WTC11 (cell line): ENCODE measurements around the gene PEX26. TPM values are rescaled to one million over a fixed set of nuclear protein-coding genes. Genes with fewer than 3 reads are reported as not detected.

Source experiments
- ATAC-seq: fragments of 200-7000 bp; cut with Tn5 transposase; 2 replicates; pipeline ENCODE4 v1.10.0; 2021; ENCODE audit warnings: mild to moderate bottlenecking, moderate library complexity
- CTCF ChIA-PET: fragments of 300-600 bp; sonication (Branson Sonifier 250); formaldehyde crosslinking; loops from one replicate; lab custom pipeline; 2021; ENCODE audit warnings: antibody characterized with exemption; lab: Charles Lee
- POLR2A ChIA-PET: fragments of 350-600 bp; sonication (Branson Sonifier 250); formaldehyde crosslinking; loops from one replicate; lab custom pipeline; 2021; ENCODE audit warnings: antibody characterized with exemption; lab: Charles Lee
- DNase-seq: peaks from one replicate; pipeline ENCODE4 v3.0.0; 2021; ENCODE audit warnings: low spot score
- H3K27ac Mint-ChIP-seq: 2 replicates; pipeline ENCODE4 v1.8.0; 2021; ENCODE audit warnings: mixed read lengths
- H3K27me3 Mint-ChIP-seq: 2 replicates; pipeline ENCODE4 v1.8.0; 2021; ENCODE audit warnings: low read depth, mild to moderate bottlenecking, moderate library complexity, mixed read lengths
- H3K36me3 Mint-ChIP-seq: 2 replicates; pipeline ENCODE4 v1.8.0; 2021; ENCODE audit warnings: mixed read lengths
- H3K4me1 Mint-ChIP-seq: 2 replicates; pipeline ENCODE4 v1.8.0; 2022; ENCODE audit warnings: mixed read lengths
- H3K4me3 Mint-ChIP-seq: 2 replicates; pipeline ENCODE4 v1.8.0; 2021; ENCODE audit warnings: mild to moderate bottlenecking, moderate library complexity, mixed read lengths
- H3K9me3 Mint-ChIP-seq: 2 replicates; pipeline ENCODE4 v1.8.0; 2021; ENCODE audit warnings: mixed read lengths
- E2F1 ChIP-seq: sonication (generic); formaldehyde crosslinking; IDR thresholded peaks from 2 replicates; pipeline ENCODE4 v1.8.0; 2022; ENCODE audit warnings: mild to moderate bottlenecking, missing genetic modification reagents
- FOXK1 ChIP-seq: sonication (generic); formaldehyde crosslinking; IDR thresholded peaks from 2 replicates; pipeline ENCODE4 v1.8.0; 2022; ENCODE audit warnings: mild to moderate bottlenecking, moderate library complexity, missing genetic modification reagents
- GRHL2 ChIP-seq: fragments of 250-450 bp; sonication (Bioruptor Pico); IDR thresholded peaks from 2 replicates; pipeline ENCODE4 v1.8.0; 2022; ENCODE audit warnings: mild to moderate bottlenecking, moderate library complexity; ENCODE audit not compliant: insufficient replicate concordance, severe bottlenecking
- HMGA2 ChIP-seq: fragments of 250-450 bp; sonication (Bioruptor Pico); IDR thresholded peaks from 2 replicates; pipeline ENCODE4 v1.4.0; 2021; ENCODE audit warnings: mild to moderate bottlenecking, moderate library complexity
- IRF2 ChIP-seq: sonication (generic); formaldehyde crosslinking; IDR thresholded peaks from 2 replicates; pipeline ENCODE4 v1.8.0; 2022; ENCODE audit warnings: low read depth, missing genetic modification reagents, borderline replicate concordance
- JAZF1 ChIP-seq: fragments of 250-450 bp; sonication (Bioruptor Pico); IDR thresholded peaks from 2 replicates; pipeline ENCODE4 v1.9.0; 2021; ENCODE audit warnings: moderate library complexity, mild to moderate bottlenecking, inconsistent platforms
- JUN ChIP-seq: sonication (generic); formaldehyde crosslinking; IDR thresholded peaks from 2 replicates; pipeline ENCODE4 v1.8.0; 2023; ENCODE audit warnings: mild to moderate bottlenecking, missing genetic modification reagents
- KAT7 ChIP-seq: sonication (generic); formaldehyde crosslinking; IDR thresholded peaks from 2 replicates; pipeline ENCODE4 v1.8.1; 2023; ENCODE audit warnings: missing genetic modification reagents, mild to moderate bottlenecking, borderline replicate concordance
- RELA ChIP-seq: sonication (generic); formaldehyde crosslinking; IDR thresholded peaks from 2 replicates; pipeline ENCODE4 v1.8.1; 2022; ENCODE audit warnings: missing genetic modification reagents, mild to moderate bottlenecking, borderline replicate concordance
- SMAD3 ChIP-seq: sonication (generic); formaldehyde crosslinking; IDR thresholded peaks from 2 replicates; pipeline ENCODE4 v1.8.0; 2022; ENCODE audit warnings: missing genetic modification reagents, mild to moderate bottlenecking, borderline replicate concordance
- SMAD4 ChIP-seq: sonication (generic); formaldehyde crosslinking; IDR thresholded peaks from 2 replicates; pipeline ENCODE4 v1.8.0; 2022; ENCODE audit warnings: mild to moderate bottlenecking, missing genetic modification reagents
- SOX15 ChIP-seq: fragments of 250-450 bp; sonication (Bioruptor Pico); IDR thresholded peaks from 2 replicates; pipeline ENCODE4 v1.9.0; 2021; ENCODE audit warnings: mild to moderate bottlenecking
- TCF7 ChIP-seq: sonication (generic); formaldehyde crosslinking; IDR thresholded peaks from 2 replicates; pipeline ENCODE4 v1.8.0; 2022; ENCODE audit warnings: mild to moderate bottlenecking, low read depth, missing genetic modification reagents, moderate library complexity
- ZBTB21 ChIP-seq: sonication (generic); formaldehyde crosslinking; IDR thresholded peaks from 2 replicates; pipeline ENCODE4 v1.8.1; 2023; ENCODE audit warnings: mild to moderate bottlenecking, missing genetic modification reagents, borderline replicate concordance
- ZNF232 ChIP-seq: sonication (generic); formaldehyde crosslinking; IDR thresholded peaks from 2 replicates; pipeline ENCODE4 v1.8.0; 2022; ENCODE audit warnings: mild to moderate bottlenecking, missing genetic modification reagents
- ZNF263 ChIP-seq: sonication (generic); formaldehyde crosslinking; IDR thresholded peaks from 2 replicates; pipeline ENCODE4 v1.8.1; 2022; ENCODE audit warnings: low read depth, mild to moderate bottlenecking, moderate library complexity, missing genetic modification reagents
- ZNF396 ChIP-seq: fragments of 250-450 bp; sonication (Bioruptor Pico); IDR thresholded peaks from 2 replicates; pipeline ENCODE4 v1.8.0; 2021; ENCODE audit warnings: mild to moderate bottlenecking, moderate library complexity, borderline replicate concordance
- ZNF671 ChIP-seq: fragments of 250-450 bp; sonication (Bioruptor Pico); IDR thresholded peaks from 2 replicates; pipeline ENCODE4 v1.8.0; 2021; ENCODE audit warnings: mild to moderate bottlenecking
- total RNA-seq: library from RNA; stranded (reverse); gene quantifications from 3 replicates; pipeline ENCODE4 v1.2.3, GENCODE V29; 2021
- TF ChIP-seq, protein P1 (sequence below): sonication (generic); formaldehyde crosslinking; IDR thresholded peaks from 2 replicates; pipeline ENCODE4 v1.8.0; 2022; ENCODE audit warnings: missing genetic modification reagents
- TF ChIP-seq, protein P2 (sequence below): sonication (generic); formaldehyde crosslinking; conservative IDR thresholded peaks from 2 replicates; pipeline ENCODE4 v1.8.1; 2023; ENCODE audit warnings: mild to moderate bottlenecking, low read depth, missing genetic modification reagents, moderate library complexity
- TF ChIP-seq, protein P3 (sequence below): sonication (generic); formaldehyde crosslinking; IDR thresholded peaks from 2 replicates; pipeline ENCODE4 v1.8.1; 2022; ENCODE audit warnings: missing genetic modification reagents, borderline replicate concordance
- TF ChIP-seq, protein P4 (sequence below): sonication (generic); formaldehyde crosslinking; conservative IDR thresholded peaks from 2 replicates; pipeline ENCODE4 v1.8.1; 2022; ENCODE audit warnings: mild to moderate bottlenecking, missing genetic modification reagents
- TF ChIP-seq, protein P5 (sequence below): sonication (generic); formaldehyde crosslinking; IDR thresholded peaks from 2 replicates; pipeline ENCODE4 v1.8.1; 2023; ENCODE audit warnings: mild to moderate bottlenecking, missing genetic modification reagents, moderate library complexity

PEX26 gene
- total RNA-seq, 1 experiment from 2014 or later = 52.3 TPM

- TF ChIP-seq SOX15 (CRISPR knock-in tag) = no peak
- TF ChIP-seq JUN (CRISPR knock-in tag) = no peak
- TF ChIP-seq SMAD3 (CRISPR knock-in tag) = no peak
- no peak for TF ChIP-seq ZNF232 (CRISPR knock-in tag)
- TF ChIP-seq ZNF263 (CRISPR knock-in tag) = no peak
- TF ChIP-seq ZNF396 (CRISPR knock-in tag) = no peak
- no peak for TF ChIP-seq FOXK1 (CRISPR knock-in tag)
- TF ChIP-seq, protein P1, sequence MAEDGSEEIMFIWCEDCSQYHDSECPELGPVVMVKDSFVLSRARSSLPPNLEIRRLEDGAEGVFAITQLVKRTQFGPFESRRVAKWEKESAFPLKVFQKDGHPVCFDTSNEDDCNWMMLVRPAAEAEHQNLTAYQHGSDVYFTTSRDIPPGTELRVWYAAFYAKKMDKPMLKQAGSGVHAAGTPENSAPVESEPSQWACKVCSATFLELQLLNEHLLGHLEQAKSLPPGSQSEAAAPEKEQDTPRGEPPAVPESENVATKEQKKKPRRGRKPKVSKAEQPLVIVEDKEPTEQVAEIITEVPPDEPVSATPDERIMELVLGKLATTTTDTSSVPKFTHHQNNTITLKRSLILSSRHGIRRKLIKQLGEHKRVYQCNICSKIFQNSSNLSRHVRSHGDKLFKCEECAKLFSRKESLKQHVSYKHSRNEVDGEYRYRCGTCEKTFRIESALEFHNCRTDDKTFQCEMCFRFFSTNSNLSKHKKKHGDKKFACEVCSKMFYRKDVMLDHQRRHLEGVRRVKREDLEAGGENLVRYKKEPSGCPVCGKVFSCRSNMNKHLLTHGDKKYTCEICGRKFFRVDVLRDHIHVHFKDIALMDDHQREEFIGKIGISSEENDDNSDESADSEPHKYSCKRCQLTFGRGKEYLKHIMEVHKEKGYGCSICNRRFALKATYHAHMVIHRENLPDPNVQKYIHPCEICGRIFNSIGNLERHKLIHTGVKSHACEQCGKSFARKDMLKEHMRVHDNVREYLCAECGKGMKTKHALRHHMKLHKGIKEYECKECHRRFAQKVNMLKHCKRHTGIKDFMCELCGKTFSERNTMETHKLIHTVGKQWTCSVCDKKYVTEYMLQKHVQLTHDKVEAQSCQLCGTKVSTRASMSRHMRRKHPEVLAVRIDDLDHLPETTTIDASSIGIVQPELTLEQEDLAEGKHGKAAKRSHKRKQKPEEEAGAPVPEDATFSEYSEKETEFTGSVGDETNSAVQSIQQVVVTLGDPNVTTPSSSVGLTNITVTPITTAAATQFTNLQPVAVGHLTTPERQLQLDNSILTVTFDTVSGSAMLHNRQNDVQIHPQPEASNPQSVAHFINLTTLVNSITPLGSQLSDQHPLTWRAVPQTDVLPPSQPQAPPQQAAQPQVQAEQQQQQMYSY (CRISPR knock-in tag) = no peak
- TF ChIP-seq ZBTB21 (CRISPR knock-in tag) = no peak
- TF ChIP-seq, protein P2, sequence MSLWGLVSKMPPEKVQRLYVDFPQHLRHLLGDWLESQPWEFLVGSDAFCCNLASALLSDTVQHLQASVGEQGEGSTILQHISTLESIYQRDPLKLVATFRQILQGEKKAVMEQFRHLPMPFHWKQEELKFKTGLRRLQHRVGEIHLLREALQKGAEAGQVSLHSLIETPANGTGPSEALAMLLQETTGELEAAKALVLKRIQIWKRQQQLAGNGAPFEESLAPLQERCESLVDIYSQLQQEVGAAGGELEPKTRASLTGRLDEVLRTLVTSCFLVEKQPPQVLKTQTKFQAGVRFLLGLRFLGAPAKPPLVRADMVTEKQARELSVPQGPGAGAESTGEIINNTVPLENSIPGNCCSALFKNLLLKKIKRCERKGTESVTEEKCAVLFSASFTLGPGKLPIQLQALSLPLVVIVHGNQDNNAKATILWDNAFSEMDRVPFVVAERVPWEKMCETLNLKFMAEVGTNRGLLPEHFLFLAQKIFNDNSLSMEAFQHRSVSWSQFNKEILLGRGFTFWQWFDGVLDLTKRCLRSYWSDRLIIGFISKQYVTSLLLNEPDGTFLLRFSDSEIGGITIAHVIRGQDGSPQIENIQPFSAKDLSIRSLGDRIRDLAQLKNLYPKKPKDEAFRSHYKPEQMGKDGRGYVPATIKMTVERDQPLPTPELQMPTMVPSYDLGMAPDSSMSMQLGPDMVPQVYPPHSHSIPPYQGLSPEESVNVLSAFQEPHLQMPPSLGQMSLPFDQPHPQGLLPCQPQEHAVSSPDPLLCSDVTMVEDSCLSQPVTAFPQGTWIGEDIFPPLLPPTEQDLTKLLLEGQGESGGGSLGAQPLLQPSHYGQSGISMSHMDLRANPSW = no peak
- TF ChIP-seq, protein P3, sequence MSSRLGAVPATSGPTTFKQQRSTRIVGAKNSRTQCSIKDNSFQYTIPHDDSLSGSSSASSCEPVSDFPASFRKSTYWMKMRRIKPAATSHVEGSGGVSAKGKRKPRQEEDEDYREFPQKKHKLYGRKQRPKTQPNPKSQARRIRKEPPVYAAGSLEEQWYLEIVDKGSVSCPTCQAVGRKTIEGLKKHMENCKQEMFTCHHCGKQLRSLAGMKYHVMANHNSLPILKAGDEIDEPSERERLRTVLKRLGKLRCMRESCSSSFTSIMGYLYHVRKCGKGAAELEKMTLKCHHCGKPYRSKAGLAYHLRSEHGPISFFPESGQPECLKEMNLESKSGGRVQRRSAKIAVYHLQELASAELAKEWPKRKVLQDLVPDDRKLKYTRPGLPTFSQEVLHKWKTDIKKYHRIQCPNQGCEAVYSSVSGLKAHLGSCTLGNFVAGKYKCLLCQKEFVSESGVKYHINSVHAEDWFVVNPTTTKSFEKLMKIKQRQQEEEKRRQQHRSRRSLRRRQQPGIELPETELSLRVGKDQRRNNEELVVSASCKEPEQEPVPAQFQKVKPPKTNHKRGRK = no peak
- TF ChIP-seq KAT7 (CRISPR knock-in tag) = no peak
- TF ChIP-seq, protein P4, sequence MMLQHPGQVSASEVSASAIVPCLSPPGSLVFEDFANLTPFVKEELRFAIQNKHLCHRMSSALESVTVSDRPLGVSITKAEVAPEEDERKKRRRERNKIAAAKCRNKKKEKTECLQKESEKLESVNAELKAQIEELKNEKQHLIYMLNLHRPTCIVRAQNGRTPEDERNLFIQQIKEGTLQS (CRISPR knock-in tag) = no peak
- no peak for TF ChIP-seq IRF2 (CRISPR knock-in tag)
- no peak for TF ChIP-seq TCF7 (CRISPR knock-in tag)
- no peak for TF ChIP-seq ZNF671
- TF ChIP-seq RELA (CRISPR knock-in tag) = no peak
- no peak overlapping the region for H3K4me3 Mint-ChIP-seq
- peaks cover 13% of the 10 kb centered on the region for H3K4me1 Mint-ChIP-seq
- peaks cover 48% of the 10 kb centered on the region for H3K36me3 Mint-ChIP-seq
- no peaks in the 10 kb centered on the region for H3K27me3 Mint-ChIP-seq
- peaks cover 4% of the 10 kb centered on the region; the same call in 1 of the 2 replicates for H3K9me3 Mint-ChIP-seq
- DNase-seq = no peak
- H3K27ac Mint-ChIP-seq = no peak overlapping the region
- no peak for ATAC-seq
- CTCF ChIA-PET = no interaction called here
- POLR2A ChIA-PET = no interaction called here
Observed at GRCh38 chr22:18081416-18081815, 3.6 kb downstream of the PEX26 start.

GRCh38 chr22:18082467-18082866, 4.7 kb downstream of the PEX26 start:
- H3K36me3 Mint-ChIP-seq = peaks cover 55% of the 10 kb centered on the region

More at GRCh38 chr22:18082467-18082866, 4.7 kb downstream of the PEX26 start:
- ChIA-PET POLR2A (no interaction called here), CTCF (no interaction called here)
- Mint-ChIP-seq H3K9me3 (peaks cover 4% of the 10 kb centered on the region; the same call in 1 of the 2 replicates), H3K4me1 (peaks cover 8% of the 10 kb centered on the region), H3K4me3 (no peak overlapping the region), H3K27me3 (no peaks in the 10 kb centered on the region), H3K27ac (no peak overlapping the region)
- DNase-seq (no peak), ATAC-seq (no peak)
- no peak for TF ChIP-seq HMGA2 (CRISPR knock-in tag)
- no peak for TF ChIP-seq ZNF396 (CRISPR knock-in tag)
- TF ChIP-seq SMAD4 (CRISPR knock-in tag) = no peak
- TF ChIP-seq GRHL2 (CRISPR knock-in tag) = no peak
- no peak for TF ChIP-seq JAZF1 (CRISPR knock-in tag)
- TF ChIP-seq, protein P5, sequence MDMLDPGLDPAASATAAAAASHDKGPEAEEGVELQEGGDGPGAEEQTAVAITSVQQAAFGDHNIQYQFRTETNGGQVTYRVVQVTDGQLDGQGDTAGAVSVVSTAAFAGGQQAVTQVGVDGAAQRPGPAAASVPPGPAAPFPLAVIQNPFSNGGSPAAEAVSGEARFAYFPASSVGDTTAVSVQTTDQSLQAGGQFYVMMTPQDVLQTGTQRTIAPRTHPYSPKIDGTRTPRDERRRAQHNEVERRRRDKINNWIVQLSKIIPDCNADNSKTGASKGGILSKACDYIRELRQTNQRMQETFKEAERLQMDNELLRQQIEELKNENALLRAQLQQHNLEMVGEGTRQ (CRISPR knock-in tag) = no peak
- no peak for TF ChIP-seq E2F1 (CRISPR knock-in tag)
